OCI-LY7 (cell line): ENCODE measurements around the gene CALD1. TPM values are rescaled to one million over a fixed set of nuclear protein-coding genes. Genes with fewer than 3 reads are reported as not detected.

Experiments used
- BruUV-seq: library from RNA; stranded (reverse); fragments of 400-500 nt; replicated peaks from 2 replicates; lab custom pipeline; 2021; lab: Mats Ljungman, UMichigan
- CTCF ChIA-PET: fragments of 300-600 bp; sonication (Branson Sonifier 250); formaldehyde crosslinking; loops from one replicate; lab custom pipeline; 2022; ENCODE audit warnings: antibody characterized with exemption; ENCODE audit not compliant: unreplicated experiment; lab: Charles Lee
- POLR2A ChIA-PET: fragments of 300-600 bp; sonication (Branson Sonifier 250); formaldehyde crosslinking; loops from one replicate; lab custom pipeline; 2022; ENCODE audit warnings: antibody characterized with exemption; lab: Charles Lee
- DNase-seq: peaks from one replicate; pipeline ENCODE4 v3.0.0-alpha.2; 2015; ENCODE audit warnings: low spot score
- H2AFZ ChIP-seq: fragments of 200-600 bp; sonication (generic), shearing (Covaris generic); 2 replicates; pipeline ENCODE4 v1.6.1; 2014; ENCODE audit warnings: mild to moderate bottlenecking, antibody characterized with exemption, low read length, moderate library complexity
- H3K27ac ChIP-seq: fragments of 200-600 bp; sonication (generic); 2 replicates; pipeline ENCODE4 v1.5.1; 2014; ENCODE audit warnings: mixed run types, low read depth, mild to moderate bottlenecking, moderate library complexity, low read length, inconsistent platforms; ENCODE audit not compliant: poor library complexity, severe bottlenecking
- H3K36me3 ChIP-seq: fragments of 200-600 bp; sonication (generic); 2 replicates; pipeline ENCODE4 v1.6.1; 2014; ENCODE audit warnings: mild to moderate bottlenecking, antibody characterized with exemption, low read length, moderate library complexity, mixed read lengths; ENCODE audit not compliant: insufficient read depth
- H3K4me1 ChIP-seq: fragments of 200-600 bp; sonication (generic); 2 replicates; pipeline ENCODE4 v1.5.1; 2014; ENCODE audit warnings: mild to moderate bottlenecking, low read length; ENCODE audit not compliant: insufficient read depth, poor library complexity, severe bottlenecking
- H3K4me2 ChIP-seq: fragments of 200-600 bp; sonication (generic); 2 replicates; pipeline ENCODE4 v1.6.1; 2014; ENCODE audit warnings: mild to moderate bottlenecking, low read length
- H3K4me3 ChIP-seq: fragments of 200-600 bp; sonication (generic); 2 replicates; pipeline ENCODE4 v1.5.1; 2014; ENCODE audit warnings: mild to moderate bottlenecking, low read depth, low read length; ENCODE audit not compliant: poor library complexity, severe bottlenecking
- H3K79me2 ChIP-seq: fragments of 200-600 bp; sonication (generic); 2 replicates; pipeline ENCODE4 v1.6.1; 2016; ENCODE audit warnings: low read depth, mild to moderate bottlenecking, low read length, moderate library complexity, mixed read lengths; ENCODE audit not compliant: insufficient read depth
- H3K9me2 ChIP-seq: fragments of 200-600 bp; sonication (generic); 2 replicates; pipeline ENCODE4 v1.6.1; 2016; ENCODE audit warnings: mild to moderate bottlenecking, low read length, mixed read lengths; ENCODE audit not compliant: insufficient read depth
- H3K9me3 ChIP-seq: fragments of 200-600 bp; sonication (generic); 2 replicates; pipeline ENCODE4 v1.6.1; 2014; ENCODE audit warnings: mild to moderate bottlenecking, mixed run types, low read length, mixed read lengths
- H4K20me1 ChIP-seq: fragments of 200-600 bp; sonication (generic); 2 replicates; pipeline ENCODE4 v1.6.1; 2014; ENCODE audit warnings: mild to moderate bottlenecking, antibody characterized with exemption, low read length, moderate library complexity, mixed read lengths; ENCODE audit not compliant: insufficient read depth
- EZH2phosphoT487 ChIP-seq: fragments of 200-600 bp; sonication (generic); IDR thresholded peaks from 2 replicates; pipeline ENCODE4 v1.6.1; 2018; ENCODE audit warnings: low read depth, borderline replicate concordance, mild to moderate bottlenecking, mixed run types, antibody characterized with exemption, low read length, moderate library complexity, mixed read lengths
- intact Hi-C: fragments of 100-400 bp; cut with micrococcal nuclease; formaldehyde crosslinking; loops from one replicate; pipeline ENCODE4 v1.10.0; 2022; ENCODE audit not compliant: unreplicated experiment
- total RNA-seq, 2 experiments: library from RNA; depleted of rRNA in 1 of 2; stranded (reverse); fragments of >200 nt in 1 of 2; shearing (Covaris generic) in 1 of 2; gene quantifications; 2 replicates each; pipeline ENCODE4 v1.2.3, GENCODE V29; 2014 to 2022
- TF ChIP-seq, protein P1 (sequence below): fragments of 200-600 bp; sonication (generic); conservative IDR thresholded peaks from 2 replicates; pipeline ENCODE4 v1.5.1; 2014; ENCODE audit warnings: mild to moderate bottlenecking, antibody characterized with exemption, low read length, moderate library complexity, mixed read lengths

Gene CALD1
- total RNA-seq, 2 experiments from 2014 or later = 0.25 to 0.49 TPM

GRCh38 chr7:134901389-134902020, 122.1 kb downstream of the CALD1 start:
- Histone ChIP-seq H3K4me1 (no peaks in the 10 kb centered on the region), H3K4me3 (no peak overlapping the region), H3K9me2 (no peaks in the 10 kb centered on the region), H2AFZ (no peak overlapping the region), H3K9me3 (no peaks in the 10 kb centered on the region), H3K4me2 (no peak overlapping the region), H3K27ac (no peak overlapping the region), H3K36me3 (no peaks in the 10 kb centered on the region), H4K20me1 (no peaks in the 10 kb centered on the region), H3K79me2 (no peaks in the 10 kb centered on the region)
- ChIA-PET CTCF (no interaction called here), POLR2A (no interaction called here)
- DNase-seq = no peak
- intact Hi-C loops = no loop called here
- BruUV-seq = no TSS peak
- TF ChIP-seq EZH2phosphoT487 = no peak
- TF ChIP-seq, protein P1, sequence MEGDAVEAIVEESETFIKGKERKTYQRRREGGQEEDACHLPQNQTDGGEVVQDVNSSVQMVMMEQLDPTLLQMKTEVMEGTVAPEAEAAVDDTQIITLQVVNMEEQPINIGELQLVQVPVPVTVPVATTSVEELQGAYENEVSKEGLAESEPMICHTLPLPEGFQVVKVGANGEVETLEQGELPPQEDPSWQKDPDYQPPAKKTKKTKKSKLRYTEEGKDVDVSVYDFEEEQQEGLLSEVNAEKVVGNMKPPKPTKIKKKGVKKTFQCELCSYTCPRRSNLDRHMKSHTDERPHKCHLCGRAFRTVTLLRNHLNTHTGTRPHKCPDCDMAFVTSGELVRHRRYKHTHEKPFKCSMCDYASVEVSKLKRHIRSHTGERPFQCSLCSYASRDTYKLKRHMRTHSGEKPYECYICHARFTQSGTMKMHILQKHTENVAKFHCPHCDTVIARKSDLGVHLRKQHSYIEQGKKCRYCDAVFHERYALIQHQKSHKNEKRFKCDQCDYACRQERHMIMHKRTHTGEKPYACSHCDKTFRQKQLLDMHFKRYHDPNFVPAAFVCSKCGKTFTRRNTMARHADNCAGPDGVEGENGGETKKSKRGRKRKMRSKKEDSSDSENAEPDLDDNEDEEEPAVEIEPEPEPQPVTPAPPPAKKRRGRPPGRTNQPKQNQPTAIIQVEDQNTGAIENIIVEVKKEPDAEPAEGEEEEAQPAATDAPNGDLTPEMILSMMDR = no peak

- no peaks in the 10 kb centered on the region for H3K9me2 ChIP-seq
These were observed 122.6 kb downstream of the CALD1 start for GRCh38 chr7:134902058-134902457.

More at GRCh38 chr7:134902058-134902457, 122.6 kb downstream of the CALD1 start:
- no peaks in the 10 kb centered on the region for H3K4me1 ChIP-seq
- H3K36me3 ChIP-seq = no peaks in the 10 kb centered on the region
- no peak for DNase-seq
- TF ChIP-seq EZH2phosphoT487 = no peak
- TF ChIP-seq, protein P1 = no peak
- POLR2A ChIA-PET = no interaction called here
- CTCF ChIA-PET = no interaction called here
- H3K9me3 ChIP-seq = no peaks in the 10 kb centered on the region
- intact Hi-C loops = no loop called here
- H3K4me2 ChIP-seq = no peak overlapping the region
- no peak overlapping the region for H2AFZ ChIP-seq
- H3K27ac ChIP-seq = no peak overlapping the region
- H3K4me3 ChIP-seq = no peak overlapping the region
- H4K20me1 ChIP-seq = no peaks in the 10 kb centered on the region
- no TSS peak for BruUV-seq
- no peaks in the 10 kb centered on the region for H3K79me2 ChIP-seq
